Tibial nerve (tissue), 3 donors: ENCODE results near the gene ILDR2.

ENCODE experiments used
- CTCF ChIP-seq, 5 experiments: fragments of 200-600 bp in 3 of 5; fragments of 450-650 bp in 2 of 5; sonication (generic) in 3 of 5; IDR thresholded peaks; one replicate each; pipeline ENCODE4 v1.5.1; 2016 to 2019; ENCODE audit warnings: antibody characterized with exemption in 5 of 5, mild to moderate bottlenecking in 3 of 5, moderate library complexity in 2 of 5
- POLR2A ChIP-seq, 2 donors: fragments of 450-650 bp; IDR thresholded peaks; one replicate each; pipeline ENCODE4 v1.6.1; 2017; ENCODE audit warnings: antibody characterized with exemption in 2 of 2, mild to moderate bottlenecking in 2 of 2, moderate library complexity in 2 of 2

GRCh38 chr1:166889776-166890175, 85.6 kb downstream of the ILDR2 start:
- TF ChIP-seq CTCF (IDR thresholded peaks at IDR 0.05) (no peak), POLR2A (IDR thresholded peaks at IDR 0.05) (no peak)
